OCI-LY1 (cell line): ENCODE results near the gene CACNA1D.

Experiments
- H2AFZ ChIP-seq: fragments of 200-600 bp; sonication (generic), shearing (Covaris generic); 2 replicates; pipeline ENCODE4 v1.6.0; 2014; ENCODE audit warnings: antibody characterized with exemption, mild to moderate bottlenecking, low read length
- H3F3A ChIP-seq: fragments of 200-600 bp; sonication (generic), shearing (Covaris generic); 2 replicates; pipeline ENCODE4 v1.6.0; 2014; ENCODE audit warnings: mild to moderate bottlenecking, antibody characterized with exemption, low read length, moderate library complexity; ENCODE audit not compliant: insufficient read depth
- H3K27ac ChIP-seq: fragments of 200-600 bp; sonication (generic); 2 replicates; pipeline ENCODE4 v1.5.1; 2014; ENCODE audit warnings: low read length, mixed run types, mild to moderate bottlenecking, low read depth; ENCODE audit not compliant: poor library complexity, severe bottlenecking
- H3K27me3 ChIP-seq: fragments of 200-600 bp; sonication (generic); 2 replicates; pipeline ENCODE4 v1.6.0; 2014; ENCODE audit warnings: antibody characterized with exemption, mild to moderate bottlenecking, low read length, moderate library complexity; ENCODE audit not compliant: insufficient read depth
- H3K36me3 ChIP-seq: fragments of 200-600 bp; sonication (generic); 2 replicates; pipeline ENCODE4 v1.6.1; 2014; ENCODE audit warnings: mild to moderate bottlenecking, antibody characterized with exemption, low read length, moderate library complexity, mixed read lengths; ENCODE audit not compliant: insufficient read depth
- H3K4me1 ChIP-seq: fragments of 200-600 bp; sonication (generic); 2 replicates; pipeline ENCODE4 v1.5.1; 2014; ENCODE audit warnings: mild to moderate bottlenecking, low read length, moderate library complexity; ENCODE audit not compliant: insufficient read depth, severe bottlenecking
- H3K4me2 ChIP-seq: fragments of 200-600 bp; sonication (generic), shearing (Covaris generic); 2 replicates; pipeline ENCODE4 v1.6.1; 2014; ENCODE audit warnings: low read length
- H3K4me3 ChIP-seq: fragments of 200-600 bp; sonication (generic); 2 replicates; pipeline ENCODE4 v1.5.1; 2014; ENCODE audit warnings: low read length, low read depth, mild to moderate bottlenecking, mixed read lengths; ENCODE audit not compliant: poor library complexity, severe bottlenecking
- H3K79me2 ChIP-seq: fragments of 200-600 bp; shearing (Covaris generic); 2 replicates; pipeline ENCODE4 v1.6.1; 2016; ENCODE audit warnings: mixed run types, low read length, mixed read lengths; ENCODE audit not compliant: insufficient read depth
- H3K9ac ChIP-seq: fragments of 200-600 bp; sonication (generic), shearing (Covaris generic); 2 replicates; pipeline ENCODE4 v1.6.1; 2014; ENCODE audit warnings: mild to moderate bottlenecking, low read length, mixed read lengths
- H3K9me2 ChIP-seq: fragments of 200-600 bp; sonication (generic), shearing (Covaris generic); 2 replicates; pipeline ENCODE4 v1.6.1; 2014; ENCODE audit warnings: low read depth, mild to moderate bottlenecking, low read length, mixed read lengths
- H3K9me3 ChIP-seq: fragments of 200-600 bp; shearing (Covaris generic); 2 replicates; pipeline ENCODE4 v1.6.1; 2014; ENCODE audit warnings: low read length, mixed read lengths
- H4K20me1 ChIP-seq: fragments of 200-600 bp; sonication (generic), shearing (Covaris generic); 2 replicates; pipeline ENCODE4 v1.6.0; 2016; ENCODE audit warnings: mild to moderate bottlenecking, low read length; ENCODE audit not compliant: insufficient read depth
- CTCF ChIP-seq: fragments of 200-600 bp; sonication (generic), shearing (Covaris generic); IDR thresholded peaks from 2 replicates; pipeline ENCODE4 v1.5.1; 2017; ENCODE audit warnings: mild to moderate bottlenecking, antibody characterized with exemption, low read length, moderate library complexity, mixed read lengths
- EZH2 ChIP-seq: fragments of 200-600 bp; sonication (generic), shearing (Covaris generic); IDR thresholded peaks from 2 replicates; pipeline ENCODE4 v1.8.0; 2017; ENCODE audit warnings: borderline replicate concordance, mixed run types, mild to moderate bottlenecking, antibody characterized with exemption, low read length, moderate library complexity, mixed read lengths

Gene CACNA1D

GRCh38 chr3:53843195-53844177, 349.1 kb downstream of the CACNA1D start:
- Histone ChIP-seq H3K4me2 (no peak overlapping the region), H3F3A (no peaks in the 10 kb centered on the region), H3K4me1 (peaks cover 22% of the 10 kb centered on the region), H3K27ac (no peak overlapping the region), H3K9me2 (no peaks in the 10 kb centered on the region), H3K27me3 (peaks cover 13% of the 10 kb centered on the region), H4K20me1 (no peaks in the 10 kb centered on the region), H3K9ac (no peak overlapping the region), H3K36me3 (no peaks in the 10 kb centered on the region), H3K9me3 (no peaks in the 10 kb centered on the region), H3K4me3 (no peak overlapping the region), H2AFZ (no peak overlapping the region), H3K79me2 (no peaks in the 10 kb centered on the region)
- TF ChIP-seq EZH2 (no peak), CTCF (no peak)

DNA sequence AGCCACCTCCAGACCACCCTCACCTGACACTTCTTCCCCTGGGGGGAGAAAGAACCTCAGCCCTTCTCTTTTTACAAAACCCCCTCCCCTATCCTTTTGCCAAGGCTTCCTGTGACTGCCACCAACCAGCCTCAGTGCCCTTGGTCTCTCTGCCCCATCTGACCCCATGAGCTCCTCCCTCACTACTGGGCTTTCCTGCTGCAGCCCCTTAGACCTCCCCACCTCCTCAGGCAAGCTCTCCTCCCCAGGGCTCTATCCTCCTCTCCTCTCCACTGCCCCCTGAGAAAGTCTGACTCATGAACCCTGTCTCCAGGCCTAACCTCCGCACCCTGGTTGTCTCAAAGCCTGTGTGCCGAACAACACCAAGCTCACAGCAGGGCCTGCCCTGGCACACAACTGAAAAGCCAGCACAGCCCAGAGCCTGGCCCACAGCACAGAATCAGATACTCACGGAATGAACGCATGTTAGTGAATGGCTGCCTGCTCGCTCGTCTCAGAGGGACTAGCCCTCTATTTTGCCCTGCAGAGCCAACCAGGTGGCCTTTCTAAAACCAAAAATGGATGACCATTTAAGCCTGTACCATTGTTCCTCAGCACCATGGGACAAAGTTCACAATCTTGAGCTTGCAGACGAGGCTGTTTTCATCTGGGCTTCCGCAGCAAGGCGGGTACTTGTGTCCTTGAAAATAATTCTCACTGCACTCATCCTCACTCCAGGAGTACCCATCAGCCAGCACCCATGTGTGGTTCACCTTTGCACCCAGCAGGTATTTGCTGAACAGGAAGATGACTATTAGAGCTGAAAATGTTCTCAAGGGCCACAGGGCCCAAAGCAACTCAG, 350.1 kb downstream of the CACNA1D start:
- Histone ChIP-seq H3K9ac (no peak overlapping the region), H3K27ac (no peak overlapping the region), H3K4me2 (no peak overlapping the region), H4K20me1 (no peaks in the 10 kb centered on the region), H3F3A (no peaks in the 10 kb centered on the region), H3K27me3 (peaks cover 21% of the 10 kb centered on the region), H3K9me3 (no peaks in the 10 kb centered on the region), H3K36me3 (no peaks in the 10 kb centered on the region), H2AFZ (no peak overlapping the region), H3K4me1 (peaks cover 22% of the 10 kb centered on the region), H3K4me3 (no peak overlapping the region), H3K79me2 (no peaks in the 10 kb centered on the region), H3K9me2 (no peaks in the 10 kb centered on the region)
- TF ChIP-seq CTCF, result no peak
- no peak for TF ChIP-seq EZH2

GRCh38 chr3:53845103-53845880, 350.9 kb downstream of the CACNA1D start:
- H3K27ac ChIP-seq, result no peak overlapping the region
- H3K27me3 ChIP-seq, result peaks cover 21% of the 10 kb centered on the region

More at GRCh38 chr3:53845103-53845880, 350.9 kb downstream of the CACNA1D start:
- H3K36me3 ChIP-seq, result no peaks in the 10 kb centered on the region
- H3K4me3 ChIP-seq, result peak overlapping the region; percentile 59
- H2AFZ ChIP-seq, result no peak overlapping the region
- H3K4me2 ChIP-seq, result peak overlapping the region; percentile 83
- no peaks in the 10 kb centered on the region for H3K79me2 ChIP-seq
- TF ChIP-seq EZH2 (no peak), CTCF (no peak)
- H3K4me1 ChIP-seq, result peaks cover 22% of the 10 kb centered on the region
- no peaks in the 10 kb centered on the region for H3K9me3 ChIP-seq
- H3K9me2 ChIP-seq, result no peaks in the 10 kb centered on the region
- no peaks in the 10 kb centered on the region for H3F3A ChIP-seq
- no peaks in the 10 kb centered on the region for H4K20me1 ChIP-seq
- peak overlapping the region; percentile 45; the same call in 1 of the 2 replicates for H3K9ac ChIP-seq
